Activated T-helper 17 cell treated with anti-CD3 and anti-CD28 coated beads, Interleukin-2, amount 50 U/mL, for 72 hours (primary cell): ENCODE data around the gene ZNF785. TPM values are rescaled to one million over a fixed set of nuclear protein-coding genes. Genes with fewer than 3 reads are reported as not detected.
A peak's percentile ranks its signal among the peaks of the same experiment; 100 is the strongest.
"Not testable (repeated sequence)": the region's sequence is repeated elsewhere in the genome, so short reads cannot be mapped to it uniquely, and the experiment has no call there.

Source experiments
- ATAC-seq: fragments of 150-1000 bp; cut with Tn5 transposase; replicated peaks from 2 replicates; pipeline ENCODE4 v1.10.0; 2021; ENCODE audit warnings: mild to moderate bottlenecking, moderate library complexity
- H3K27ac Mint-ChIP-seq: one replicate; pipeline ENCODE4 v1.8.0; 2022; ENCODE audit warnings: mixed read lengths
- H3K27me3 Mint-ChIP-seq: one replicate; pipeline ENCODE4 v1.8.0; 2022; ENCODE audit warnings: mixed read lengths
- H3K36me3 Mint-ChIP-seq: one replicate; pipeline ENCODE4 v1.8.0; 2022; ENCODE audit warnings: low read depth, mild to moderate bottlenecking, mixed read lengths
- H3K4me1 Mint-ChIP-seq: one replicate; pipeline ENCODE4 v1.8.0; 2022; ENCODE audit warnings: mixed read lengths
- H3K4me3 Mint-ChIP-seq: one replicate; pipeline ENCODE4 v1.8.0; 2022; ENCODE audit warnings: mild to moderate bottlenecking, mixed read lengths
- H3K9me3 Mint-ChIP-seq: one replicate; pipeline ENCODE4 v1.8.0; 2022; ENCODE audit warnings: mixed read lengths
- total RNA-seq, 2 donors: library from RNA; stranded (reverse); gene quantifications; one replicate each; pipeline ENCODE4 v1.2.3, GENCODE V29; 2022

ZNF785 gene
- 10 to 100 TPM; 10.5 to 15.5 TPM for total RNA-seq

DNA sequence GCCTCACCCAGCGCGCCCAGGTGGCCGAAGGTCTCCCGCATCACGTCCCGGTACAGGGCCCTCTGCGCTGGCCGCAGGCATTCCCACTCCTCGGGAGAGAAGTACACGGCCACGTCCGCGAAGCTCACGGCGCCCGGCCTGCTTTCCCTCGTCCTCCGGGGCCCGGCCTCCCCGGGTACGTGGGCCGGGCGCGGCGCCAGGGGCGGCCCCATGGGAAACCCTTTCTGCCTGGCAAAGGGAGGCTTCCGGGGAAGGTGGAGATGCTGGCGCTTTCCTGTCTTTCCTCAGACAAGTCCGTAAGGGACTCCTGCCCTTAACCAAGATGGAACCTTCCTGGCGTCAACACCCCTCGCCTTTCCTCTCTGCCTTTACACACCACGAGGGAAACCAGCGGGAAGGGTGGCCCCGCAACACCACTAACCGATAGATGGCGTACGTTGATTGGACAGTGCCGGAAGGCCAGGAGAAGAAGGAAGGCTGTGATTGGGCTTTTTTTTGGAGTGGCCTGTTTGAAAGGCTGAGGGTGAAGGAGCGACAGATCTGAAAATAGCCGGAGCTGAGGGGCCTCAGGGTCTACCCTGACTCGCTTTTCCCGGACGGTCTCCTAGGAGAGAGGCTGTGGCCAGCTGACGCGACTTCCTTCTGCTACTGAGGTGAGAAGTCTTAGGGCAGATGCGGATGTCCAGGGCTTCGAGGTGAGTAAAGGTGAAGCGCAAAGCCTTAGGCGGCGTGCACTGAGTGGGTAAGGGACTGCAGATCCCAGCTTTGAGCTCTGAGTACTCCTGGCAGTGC is at the start of gene ZNF785:
ZNF785 (minus strand) TSS at position 298 of the 792 bp plus-strand sequence; CDS start at position 212, 86 bp downstream.
- Mint-ChIP-seq H3K27me3 (no peaks in the 10 kb centered on the region), H3K9me3 (no peaks in the 10 kb centered on the region), H3K4me1 (no peaks in the 10 kb centered on the region), H3K4me3 (peak within 1 kb of the TSS; percentile 88), H3K27ac (peak within 1 kb of the TSS; percentile 90), H3K36me3 (peaks cover 57% of the 10 kb centered on the region)
- peak; percentile 98 for ATAC-seq

GRCh38 chr16:30633526-30633925 is 48.0 kb upstream of the ZNF785 start:
- Mint-ChIP-seq H3K27ac (peak overlapping the region; percentile 95), H3K4me3 (peak overlapping the region; percentile 85), H3K36me3 (peaks cover 8% of the 10 kb centered on the region), H3K9me3 (no peaks in the 10 kb centered on the region), H3K4me1 (peaks cover 5% of the 10 kb centered on the region), H3K27me3 (no peaks in the 10 kb centered on the region)
- no peak for ATAC-seq

DNA sequence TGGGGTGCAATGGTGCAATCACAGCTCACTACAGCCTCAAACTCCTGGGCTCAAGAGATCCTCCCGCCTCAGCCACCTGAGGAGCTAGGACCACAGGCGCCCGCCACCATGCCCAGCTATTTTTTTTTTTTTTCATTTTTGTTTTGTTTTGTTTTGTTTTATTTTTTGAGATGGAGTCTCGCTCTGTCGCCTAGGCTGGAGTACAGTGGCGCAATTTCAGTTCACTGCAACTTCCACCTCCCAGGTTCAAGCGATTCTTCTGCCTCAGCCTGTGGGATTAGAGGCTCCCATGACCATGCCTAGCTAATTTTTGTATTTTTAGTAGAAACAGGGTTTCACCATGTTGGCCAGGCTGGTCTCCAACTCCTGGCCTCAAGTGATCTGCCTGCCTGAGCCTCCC is 47.0 kb upstream of the ZNF785 start:
- H3K4me1 Mint-ChIP-seq, H3K27ac Mint-ChIP-seq, H3K9me3 Mint-ChIP-seq, ATAC-seq, H3K27me3 Mint-ChIP-seq, H3K4me3 Mint-ChIP-seq, H3K36me3 Mint-ChIP-seq: not testable (repeated sequence)

DNA sequence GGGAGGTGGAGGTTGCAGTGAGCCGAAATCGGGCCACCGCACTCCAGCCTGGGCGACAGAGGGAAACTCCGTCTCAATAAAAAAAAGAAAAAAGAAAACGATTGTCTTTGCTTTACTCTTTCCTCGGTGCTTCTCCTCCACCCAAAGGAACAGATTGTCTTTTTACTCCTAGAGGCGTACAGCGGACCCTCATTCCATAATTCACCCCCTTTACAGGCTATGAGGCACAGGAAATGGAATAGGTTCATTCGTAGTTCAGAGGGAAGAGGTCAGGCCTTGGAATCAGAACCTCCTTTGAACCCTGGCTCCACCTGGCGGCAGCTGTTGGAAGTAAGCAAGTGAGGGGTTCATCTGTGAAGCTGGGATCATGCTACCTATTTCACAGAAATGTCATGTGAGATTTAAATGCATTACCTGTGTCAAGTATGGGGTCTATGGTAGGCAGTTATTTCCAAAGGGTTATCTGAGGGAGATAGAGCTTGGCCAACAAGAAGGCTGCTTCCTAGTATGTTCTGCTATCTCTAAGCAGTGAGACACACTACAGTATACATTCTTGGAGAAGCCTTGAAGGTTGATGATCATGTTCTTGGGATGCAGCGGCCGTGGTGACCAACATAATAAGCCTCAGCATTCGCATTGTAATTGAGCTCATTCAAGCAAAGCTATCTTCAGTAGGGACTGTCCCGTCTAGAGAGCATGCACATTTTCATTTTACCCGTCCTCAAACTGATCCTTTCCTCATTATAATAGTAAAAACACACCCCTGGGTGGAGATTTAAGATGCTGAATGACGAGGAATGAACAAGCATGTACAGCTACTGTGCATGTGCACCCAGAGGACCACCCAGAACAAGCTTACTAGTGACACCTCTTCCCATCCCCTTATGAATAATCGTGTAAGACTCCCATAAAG is 43.4 kb upstream of the ZNF785 start:
- ATAC-seq: peak; percentile 97
- peaks cover 1% of the 10 kb centered on the region for H3K36me3 Mint-ChIP-seq
- H3K27ac Mint-ChIP-seq: peak overlapping the region; percentile 69
- H3K4me3 Mint-ChIP-seq: peak overlapping the region; percentile 74
- H3K4me1 Mint-ChIP-seq: peaks cover 5% of the 10 kb centered on the region
- H3K9me3 Mint-ChIP-seq: no peaks in the 10 kb centered on the region
- H3K27me3 Mint-ChIP-seq: no peaks in the 10 kb centered on the region

DNA sequence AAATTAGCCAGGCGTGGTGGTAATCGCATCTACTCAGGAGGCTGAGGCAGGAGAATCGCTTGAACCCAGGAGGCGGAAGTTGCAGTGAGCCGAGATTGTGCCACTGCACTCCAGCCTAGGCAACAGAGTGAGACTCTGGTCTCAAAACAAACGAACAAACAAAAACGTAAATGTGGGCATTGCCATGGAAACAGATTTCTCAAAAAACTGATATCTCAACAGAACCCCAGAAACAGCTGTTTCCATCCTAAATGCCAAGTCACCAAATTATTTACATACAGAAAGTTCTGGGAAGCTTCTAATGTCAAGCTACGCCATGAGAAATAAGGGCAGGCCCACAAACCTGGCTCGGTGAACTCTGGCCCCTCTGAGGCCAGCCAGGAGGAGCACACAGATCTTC is 40.7 kb upstream of the ZNF785 start:
- Mint-ChIP-seq H3K36me3 (no peaks in the 10 kb centered on the region), H3K27me3 (peaks cover 3% of the 10 kb centered on the region), H3K9me3 (no peaks in the 10 kb centered on the region), H3K27ac (no peak overlapping the region), H3K4me3 (no peak overlapping the region), H3K4me1 (peaks cover 5% of the 10 kb centered on the region)
- no peak for ATAC-seq

GRCh38 chr16:30623536-30624283 is 38.2 kb upstream of the ZNF785 start:
- peaks cover 2% of the 10 kb centered on the region for H3K4me1 Mint-ChIP-seq
- no peaks in the 10 kb centered on the region for H3K9me3 Mint-ChIP-seq
- H3K27ac Mint-ChIP-seq: no peak overlapping the region
- peaks cover 3% of the 10 kb centered on the region for H3K27me3 Mint-ChIP-seq
- no peaks in the 10 kb centered on the region for H3K36me3 Mint-ChIP-seq
- ATAC-seq: no peak
- H3K4me3 Mint-ChIP-seq: no peak overlapping the region

DNA sequence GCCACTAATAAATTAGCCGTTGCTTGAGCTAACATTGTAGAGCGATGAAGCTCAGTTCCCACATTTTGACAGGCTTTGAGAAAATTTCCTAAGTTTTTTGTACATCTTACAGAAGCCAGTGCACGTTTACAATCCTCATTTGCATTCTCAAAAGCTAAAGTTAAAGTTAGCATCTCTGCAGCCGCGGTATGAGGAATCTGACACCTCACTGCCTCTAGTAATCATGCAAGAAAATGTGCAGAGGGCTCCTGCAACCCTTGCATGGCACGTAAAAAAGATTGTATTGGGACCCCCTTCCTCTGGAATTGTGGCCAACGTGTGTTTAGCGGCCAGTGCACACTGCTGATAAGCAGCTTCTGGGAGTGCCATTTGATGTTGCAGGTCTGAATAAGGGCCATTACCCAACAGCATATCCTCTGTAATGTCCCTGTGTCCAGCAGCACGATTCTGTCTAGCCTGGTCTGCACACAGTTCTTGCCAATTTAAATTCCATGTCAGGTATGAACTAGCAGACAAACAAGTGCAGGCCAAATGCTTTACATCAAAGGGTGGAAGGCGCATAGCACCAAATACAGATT is 37.0 kb upstream of the ZNF785 start:
- Mint-ChIP-seq H3K4me1 (no peaks in the 10 kb centered on the region), H3K9me3 (no peaks in the 10 kb centered on the region), H3K27ac (no peak overlapping the region), H3K4me3 (no peak overlapping the region), H3K36me3 (no peaks in the 10 kb centered on the region), H3K27me3 (peaks cover 3% of the 10 kb centered on the region)
- ATAC-seq: no peak

DNA sequence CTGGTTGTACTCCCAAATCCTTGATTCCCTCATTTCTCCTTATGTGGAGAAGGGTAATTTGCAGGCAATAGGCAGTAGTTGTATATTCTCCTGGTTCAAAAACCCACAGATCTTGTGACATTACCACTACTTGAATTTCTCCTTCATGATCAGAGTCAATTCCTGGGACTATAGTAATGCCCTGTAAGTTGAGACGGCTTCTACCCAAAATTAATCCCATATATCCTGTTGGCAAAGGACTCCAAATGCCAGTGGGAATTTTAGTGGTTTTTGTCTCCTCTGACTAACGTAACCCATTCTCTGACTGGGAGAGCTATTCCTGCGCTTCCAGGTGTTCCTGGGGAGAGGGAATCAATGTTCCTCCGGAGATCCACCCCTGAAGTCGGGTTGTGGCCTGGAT is 36.3 kb upstream of the ZNF785 start:
- Mint-ChIP-seq H3K36me3 (no peaks in the 10 kb centered on the region), H3K4me1 (no peaks in the 10 kb centered on the region), H3K27me3 (peaks cover 3% of the 10 kb centered on the region), H3K27ac (no peak overlapping the region), H3K9me3 (no peaks in the 10 kb centered on the region), H3K4me3 (no peak overlapping the region)
- ATAC-seq: no peak

- no peak for ATAC-seq
- no peaks in the 10 kb centered on the region for H3K36me3 Mint-ChIP-seq
- peaks cover 3% of the 10 kb centered on the region for H3K27me3 Mint-ChIP-seq
- no peak overlapping the region for H3K27ac Mint-ChIP-seq
- H3K9me3 Mint-ChIP-seq: no peaks in the 10 kb centered on the region
- no peak overlapping the region for H3K4me3 Mint-ChIP-seq
- no peaks in the 10 kb centered on the region for H3K4me1 Mint-ChIP-seq
Observed at GRCh38 chr16:30620169-30620568, 34.7 kb upstream of the ZNF785 start.

DNA sequence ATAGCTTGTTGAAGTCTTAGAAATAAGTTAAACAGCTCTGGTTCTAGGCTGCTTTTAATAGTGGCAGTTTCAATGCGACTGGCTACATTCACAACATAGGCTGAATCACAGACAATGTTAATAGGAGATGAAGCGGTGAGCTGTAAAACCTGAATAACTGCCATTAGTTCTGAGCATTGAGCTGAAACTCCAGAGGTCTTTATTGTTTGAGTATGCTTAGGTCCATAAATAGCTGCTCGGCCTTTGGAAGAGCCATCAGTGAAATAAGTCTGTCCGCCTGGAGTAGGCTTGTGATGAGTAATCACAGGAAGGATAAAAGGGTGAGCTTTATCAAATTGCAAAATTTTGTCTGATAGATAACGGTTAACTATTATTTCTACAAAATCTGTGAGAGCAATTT is 34.1 kb upstream of the ZNF785 start:
- H3K4me1 Mint-ChIP-seq: no peaks in the 10 kb centered on the region
- ATAC-seq: no peak
- no peaks in the 10 kb centered on the region for H3K9me3 Mint-ChIP-seq
- peaks cover 3% of the 10 kb centered on the region for H3K27me3 Mint-ChIP-seq
- H3K36me3 Mint-ChIP-seq: no peaks in the 10 kb centered on the region
- no peak overlapping the region for H3K4me3 Mint-ChIP-seq
- H3K27ac Mint-ChIP-seq: no peak overlapping the region

- Mint-ChIP-seq H3K27ac (no peak overlapping the region), H3K4me1 (no peaks in the 10 kb centered on the region), H3K9me3 (no peaks in the 10 kb centered on the region), H3K4me3 (no peak overlapping the region), H3K36me3 (no peaks in the 10 kb centered on the region), H3K27me3 (peaks cover 3% of the 10 kb centered on the region)
- no peak for ATAC-seq
Observed at GRCh38 chr16:30619202-30619601, 33.7 kb upstream of the ZNF785 start.

- Mint-ChIP-seq H3K4me3 (no peak overlapping the region), H3K4me1 (no peaks in the 10 kb centered on the region), H3K36me3 (no peaks in the 10 kb centered on the region), H3K27me3 (no peaks in the 10 kb centered on the region), H3K9me3 (no peaks in the 10 kb centered on the region), H3K27ac (no peak overlapping the region)
- ATAC-seq: peak; percentile 90
Observed at GRCh38 chr16:30615358-30616091, 30.0 kb upstream of the ZNF785 start.

GRCh38 chr16:30609926-30610839 is 24.7 kb upstream of the ZNF785 start, which contains the start of gene ZNF689:
Gene ZNF689, minus strand, starts transcription at chr16:30610389. Its CDS starts 348 bp downstream, at chr16:30610041.
- Mint-ChIP-seq H3K9me3 (no peaks in the 10 kb centered on the region), H3K27ac (peak within 1 kb of the TSS; percentile 94), H3K4me3 (peak within 1 kb of the TSS; percentile 86), H3K36me3 (peaks cover 44% of the 10 kb centered on the region), H3K4me1 (no peaks in the 10 kb centered on the region), H3K27me3 (no peaks in the 10 kb centered on the region)
- peak; percentile 95 for ATAC-seq
